GM18951 (cell line): Measurements from ENCODE around the gene THOC7.

ENCODE experiments used
- POLR2A ChIP-seq: IDR thresholded peaks from 4 replicates; pipeline ENCODE4 v1.6.1; 2011; ENCODE audit warnings: mild to moderate bottlenecking; ENCODE audit not compliant: insufficient read length, insufficient read depth; ENCODE audit errors: extremely low read depth
- in situ Hi-C: fragments of 300-500 bp; cut with MboI; formaldehyde crosslinking; loops from one replicate; pipeline ENCODE4 v1.12.0; 2022; ENCODE audit warnings: low sequenced_read_pairs, mixed read lengths, inconsistent platforms; ENCODE audit not compliant: unreplicated experiment

The THOC7 gene

GRCh38 chr3:63900010-63900409 lies 36.4 kb upstream of the THOC7 start:
- in situ Hi-C loops = no loop called here
- TF ChIP-seq POLR2A = no peak

DNA sequence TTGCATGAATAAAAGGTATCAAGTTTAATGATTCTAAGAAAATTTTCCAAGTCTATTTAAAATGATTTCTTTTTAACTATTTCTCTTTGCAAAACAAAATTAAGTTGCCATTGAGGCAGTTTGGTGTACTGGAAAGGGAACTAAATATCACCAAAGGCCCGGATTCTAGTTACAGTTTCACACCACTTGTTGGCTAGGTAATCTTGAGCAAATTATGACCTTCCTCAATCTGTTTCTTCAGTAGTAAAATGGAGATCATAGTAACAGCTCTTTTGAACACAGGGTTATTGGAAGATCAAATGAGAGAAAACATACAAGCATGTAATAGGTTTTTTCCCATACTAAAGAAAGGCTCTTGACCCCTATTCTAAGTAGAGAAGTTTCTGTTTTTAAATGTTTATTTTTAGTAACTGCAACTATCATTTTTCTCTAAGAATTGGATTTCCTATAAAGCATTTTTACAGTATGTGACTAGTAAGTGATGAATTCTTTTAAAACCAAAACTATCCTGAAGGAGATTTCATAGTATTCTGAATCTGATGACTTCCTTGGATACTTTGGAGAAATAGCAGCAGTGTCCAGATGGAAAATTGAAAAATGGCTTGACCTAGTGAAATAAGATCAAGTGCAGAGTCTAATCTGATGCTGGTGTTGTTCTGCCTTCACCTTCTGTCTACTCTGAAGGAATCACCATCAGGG lies 32.9 kb upstream of the THOC7 start:
- no peak for TF ChIP-seq POLR2A
- in situ Hi-C loops = no loop called here

- TF ChIP-seq POLR2A = no peak
- in situ Hi-C loops = no loop called here
These were observed 32.0 kb upstream of the THOC7 start for GRCh38 chr3:63895422-63896189.

GRCh38 chr3:63892773-63893352 lies 29.3 kb upstream of the THOC7 start:
- in situ Hi-C loops = no loop called here
- no peak for TF ChIP-seq POLR2A

DNA sequence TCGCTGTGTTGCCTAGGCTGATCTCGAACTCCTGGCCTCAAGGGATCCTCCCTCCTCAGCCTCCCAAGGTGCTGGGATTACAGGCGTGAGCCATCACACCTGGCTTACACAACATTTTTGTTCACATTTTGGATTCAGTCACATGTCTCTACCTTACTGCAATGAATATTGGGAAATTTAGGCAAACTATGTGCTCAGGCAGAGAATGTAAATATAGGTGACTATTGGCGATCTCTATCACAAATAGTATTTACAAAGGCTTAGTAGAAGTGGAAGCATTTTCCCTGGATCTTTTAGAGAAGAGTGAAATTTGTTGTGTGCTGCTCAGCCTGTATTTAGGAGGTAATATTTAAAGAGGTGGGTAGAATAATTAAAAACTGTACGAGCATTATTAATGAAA lies 27.9 kb upstream of the THOC7 start:
- in situ Hi-C loops = no loop called here
- no peak for TF ChIP-seq POLR2A

DNA sequence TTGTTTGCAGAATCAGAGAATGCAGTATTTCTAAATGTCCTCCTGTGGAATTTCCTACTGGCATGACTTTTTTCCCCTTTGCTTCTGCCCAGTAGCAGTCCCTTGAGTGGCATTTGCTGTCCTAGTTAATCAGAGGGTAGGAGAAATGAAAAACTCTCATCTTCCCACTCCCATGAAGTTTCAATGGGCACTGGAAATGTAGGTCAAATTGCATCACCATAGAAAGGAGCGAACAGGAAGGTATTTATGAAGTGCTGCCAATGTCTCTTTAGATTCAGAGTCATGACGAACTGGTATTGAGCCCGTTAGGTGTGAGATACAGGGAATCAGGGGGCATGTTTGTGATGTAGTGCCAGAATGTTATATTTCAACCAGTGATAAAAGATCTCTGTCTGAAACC lies 23.3 kb upstream of the THOC7 start:
- TF ChIP-seq POLR2A = no peak
- in situ Hi-C loops = no loop called here

DNA sequence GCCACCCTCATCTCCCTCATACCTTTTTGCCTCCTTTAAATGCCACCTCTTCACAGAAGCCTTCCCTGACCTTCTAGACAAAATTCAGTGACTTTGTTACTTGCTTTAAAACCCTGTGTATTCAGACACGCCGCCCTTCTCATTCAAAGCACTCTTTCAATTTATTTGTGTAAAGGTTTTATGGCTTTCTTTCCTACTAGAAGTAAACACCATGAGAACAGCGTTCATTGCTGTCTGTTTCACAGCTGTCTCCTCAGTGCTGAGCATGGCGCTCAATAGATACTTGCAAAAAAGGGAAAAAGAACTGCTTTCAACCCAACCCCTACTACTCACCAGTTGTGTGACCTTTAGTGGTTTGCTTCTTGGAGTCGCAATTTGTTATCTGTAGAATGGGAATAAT lies 17.0 kb upstream of the THOC7 start:
- in situ Hi-C loops = no loop called here
- TF ChIP-seq POLR2A = no peak

GRCh38 chr3:63878394-63879060 lies 14.9 kb upstream of the THOC7 start:
- in situ Hi-C loops = no loop called here

GRCh38 chr3:63877737-63878393 lies 14.3 kb upstream of the THOC7 start:
- in situ Hi-C loops = no loop called here
- TF ChIP-seq POLR2A = no peak

More at GRCh38 chr3:63878394-63879060, 14.9 kb upstream of the THOC7 start:
- no peak for TF ChIP-seq POLR2A

DNA sequence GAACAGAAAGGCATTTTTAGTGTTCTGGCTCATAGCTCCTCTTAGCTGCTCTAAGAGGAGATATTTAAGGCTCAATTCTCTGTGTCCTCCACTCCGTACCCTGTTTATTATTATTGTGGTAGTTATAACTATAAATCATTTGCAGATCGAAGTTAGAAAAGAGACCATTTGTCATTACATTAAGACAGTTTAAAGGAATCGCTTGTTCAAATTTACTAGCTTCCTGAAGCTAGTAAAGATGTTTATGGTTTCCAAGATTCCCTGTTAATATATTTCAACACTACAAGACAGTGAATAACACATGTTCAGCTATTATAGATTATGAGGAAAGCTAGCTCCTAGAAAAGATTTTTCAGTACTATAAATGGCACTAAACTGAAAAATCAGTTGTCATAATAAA lies 12.7 kb upstream of the THOC7 start:
- no peak for TF ChIP-seq POLR2A
- in situ Hi-C loops = no loop called here

DNA sequence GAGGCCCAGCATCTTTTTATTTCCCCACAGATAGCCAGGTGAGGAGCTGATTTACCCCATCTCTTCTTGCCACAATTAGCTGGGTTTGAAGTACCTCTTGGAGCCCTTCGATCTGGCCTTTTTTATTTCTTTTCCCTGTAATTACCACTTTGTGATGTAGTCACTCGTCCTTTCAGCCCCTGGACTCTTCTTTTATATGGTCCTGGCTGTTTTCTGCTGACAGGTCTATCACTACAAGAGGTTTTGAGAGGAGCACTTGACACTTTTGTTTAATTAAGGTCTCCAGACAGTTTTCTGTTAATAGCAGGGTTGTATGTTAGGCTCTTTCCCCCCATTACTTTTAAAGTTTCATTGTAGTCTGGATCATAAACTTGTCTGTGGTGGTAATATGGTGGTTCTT lies 11.9 kb upstream of the THOC7 start:
- in situ Hi-C loops = no loop called here

DNA sequence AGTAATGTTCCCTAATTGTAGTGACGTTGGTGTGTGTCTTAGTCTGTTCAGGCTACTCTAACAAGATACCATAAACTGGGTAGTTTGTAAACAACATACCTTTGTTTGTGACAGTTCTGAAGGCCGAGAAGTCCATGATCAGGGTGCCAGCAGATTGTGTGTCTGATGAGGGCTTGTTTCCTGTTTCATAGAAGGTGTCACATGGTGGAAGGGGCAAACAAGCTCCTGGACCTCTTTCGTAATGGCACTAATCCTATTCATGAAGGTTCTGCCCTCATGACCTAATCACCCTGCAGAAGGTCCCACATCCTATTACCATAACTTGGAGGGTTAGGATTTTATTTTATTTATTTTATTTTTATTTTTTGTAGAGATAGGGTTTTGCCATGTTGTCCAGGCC lies 11.2 kb upstream of the THOC7 start:
- no peak for TF ChIP-seq POLR2A
- in situ Hi-C loops = no loop called here

More for the DNA sequence above, 11.9 kb upstream of the THOC7 start:
- no peak for TF ChIP-seq POLR2A

DNA sequence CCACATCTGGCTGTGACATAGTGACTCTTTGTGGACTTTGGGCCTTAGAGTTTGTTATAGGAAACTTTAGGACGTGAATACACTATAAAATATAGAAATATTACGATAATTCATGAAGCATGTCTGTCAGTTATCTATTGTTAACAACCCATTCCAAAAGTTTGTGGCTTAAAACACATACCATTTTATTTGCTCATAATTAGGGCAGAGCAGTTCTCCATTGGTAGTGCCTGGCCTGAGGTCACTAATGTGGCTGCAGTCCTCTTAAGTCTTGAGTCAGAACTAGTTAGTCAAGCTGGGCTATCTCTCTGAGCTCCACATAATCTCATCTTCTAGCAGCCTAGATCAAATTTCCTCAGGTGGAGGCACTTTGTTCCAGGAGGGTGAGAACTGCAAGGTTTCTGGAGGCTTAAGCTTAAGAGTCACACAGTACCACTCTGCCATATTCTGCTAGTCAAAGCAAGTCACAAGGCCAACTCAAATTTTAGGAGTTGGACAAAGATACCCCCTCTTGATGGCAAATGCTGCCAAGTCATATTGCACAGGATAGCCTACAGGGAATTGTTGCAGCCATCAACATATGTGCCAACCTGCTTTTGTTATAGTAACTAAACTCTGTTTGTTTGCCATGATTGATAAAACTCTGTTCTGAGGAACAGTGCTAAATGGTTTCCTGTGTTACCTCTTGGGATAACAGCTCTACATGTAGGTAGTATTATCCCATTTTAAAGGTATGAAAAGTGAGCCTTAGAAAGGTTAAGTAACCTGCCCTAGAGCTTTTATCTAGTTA lies 8.7 kb upstream of the THOC7 start:
- TF ChIP-seq POLR2A = no peak
- in situ Hi-C loops = no loop called here

DNA sequence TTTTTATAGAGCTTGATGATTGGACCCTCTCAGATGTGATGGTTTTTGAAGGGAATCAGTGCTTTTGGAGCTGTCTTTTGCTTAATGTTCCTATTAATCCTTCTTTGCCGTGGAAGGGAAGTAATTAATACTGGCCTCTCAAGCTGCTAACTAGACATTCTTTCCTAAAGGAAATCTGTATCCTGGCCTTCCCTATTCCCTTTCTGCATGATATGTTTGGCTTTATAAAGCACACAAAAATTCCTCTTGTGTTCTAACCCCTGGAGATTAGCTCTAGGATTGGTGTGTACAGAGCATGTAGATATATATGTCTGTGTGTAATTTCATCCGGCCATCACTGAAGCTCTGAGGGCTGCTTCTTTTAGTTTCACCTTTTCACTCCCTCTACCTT lies 7.0 kb upstream of the THOC7 start:
- no peak for TF ChIP-seq POLR2A
- in situ Hi-C loops = no loop called here
